Smooth muscle cell (in vitro differentiated cells): ENCODE results near the gene ACO2. TPM values are rescaled to one million over a fixed set of nuclear protein-coding genes. Genes with fewer than 3 reads are reported as not detected.

ENCODE experiments used
- DNase-seq: peaks from one replicate; lab custom pipeline; 2025; ENCODE audit not compliant: unreplicated experiment; lab: John Stamatoyannopoulos, UW
- H2AFZ ChIP-seq: fragments of 200-600 bp; sonication (generic); 2 replicates; pipeline ENCODE4 v1.6.0; 2016; ENCODE audit warnings: antibody characterized with exemption, low read depth, mild to moderate bottlenecking
- H3F3A ChIP-seq: fragments of 200-600 bp; sonication (generic); 2 replicates; pipeline ENCODE4 v1.6.0; 2017; ENCODE audit warnings: antibody characterized with exemption, low read depth
- H3K27ac ChIP-seq: fragments of 200-600 bp; sonication (generic); 2 replicates; pipeline ENCODE4 v1.5.1; 2016; ENCODE audit warnings: low read depth, mild to moderate bottlenecking
- H3K27me3 ChIP-seq: fragments of 200-600 bp; sonication (generic); 2 replicates; pipeline ENCODE4 v1.6.1; 2016; ENCODE audit warnings: low read depth, mild to moderate bottlenecking
- H3K36me3 ChIP-seq: fragments of 200-600 bp; sonication (generic); 2 replicates; pipeline ENCODE4 v1.5.1; 2016; ENCODE audit warnings: low read depth
- H3K4me1 ChIP-seq: fragments of 200-600 bp; sonication (generic); 2 replicates; pipeline ENCODE4 v1.5.1; 2016; ENCODE audit warnings: low read depth
- H3K4me2 ChIP-seq: fragments of 200-600 bp; sonication (generic); 2 replicates; pipeline ENCODE4 v1.6.0; 2016; ENCODE audit warnings: mild to moderate bottlenecking
- H3K4me3 ChIP-seq: fragments of 200-600 bp; sonication (generic); 2 replicates; pipeline ENCODE4 v1.5.1; 2016; ENCODE audit warnings: mild to moderate bottlenecking
- H3K79me2 ChIP-seq: fragments of 200-600 bp; sonication (generic); 2 replicates; pipeline ENCODE4 v1.6.0; 2016; ENCODE audit warnings: low read depth, mild to moderate bottlenecking
- H3K9ac ChIP-seq: fragments of 200-600 bp; sonication (generic); 2 replicates; pipeline ENCODE4 v1.6.0; 2016; ENCODE audit warnings: low read depth
- H3K9me3 ChIP-seq: fragments of 200-600 bp; sonication (generic); replicated peaks from 2 replicates; pipeline ENCODE4 v1.5.1; 2016; ENCODE audit warnings: low read depth
- H4K20me1 ChIP-seq: fragments of 200-600 bp; sonication (generic); 2 replicates; pipeline ENCODE4 v1.6.0; 2016; ENCODE audit warnings: low read depth
- WGBS: methylation state at CpG from one replicate; pipeline ENCODE4 v1.1.7; 2016; ENCODE audit warnings: low lambda C conversion rate; 5-methylcytosine and 5-hydroxymethylcytosine counted together
- polyA plus RNA-seq: library from polyadenylated mRNA; unstranded; fragments of >200 nt; fragmentation: Nextera tagmentation; extraction: Ambion mirVana; gene quantifications from 2 replicates; pipeline ENCODE4 v1.2.1, GENCODE V29; 2016
- total RNA-seq: library from RNA; depleted of rRNA; stranded (reverse); fragments of >200 nt; gene quantifications from 2 replicates; pipeline ENCODE4 v1.2.3, GENCODE V29; 2014
- TF ChIP-seq, protein P1 (sequence below): fragments of 200-600 bp; sonication (generic); IDR thresholded peaks from 2 replicates; pipeline ENCODE4 v1.5.1; 2017; ENCODE audit warnings: borderline replicate concordance, mild to moderate bottlenecking, antibody characterized with exemption; ENCODE audit not compliant: insufficient read depth, poor library complexity, severe bottlenecking

The ACO2 gene
- total and polyA plus RNA-seq, 2 experiments from 2014 or later = 33.0 to 72.1 TPM

DNA sequence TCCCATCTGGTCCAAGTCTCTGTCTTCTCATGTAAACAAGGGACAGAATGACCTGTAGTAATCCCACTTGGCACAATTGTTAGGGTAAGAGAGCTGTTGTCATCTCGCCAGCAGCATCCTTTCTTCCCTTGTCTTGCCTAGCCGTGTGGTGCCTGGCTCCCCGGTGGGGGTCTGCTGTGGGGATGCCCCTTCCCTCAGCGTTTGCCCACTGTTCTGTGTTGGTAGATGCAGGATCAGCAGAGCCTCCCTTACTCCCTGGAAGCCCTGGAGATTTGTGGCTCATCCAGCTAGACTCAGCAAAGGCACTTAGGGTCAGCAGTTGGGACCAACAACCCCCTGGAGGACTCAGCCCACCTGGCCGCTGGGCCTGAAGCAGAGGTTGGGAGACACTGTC is 13.0 kb downstream of the ACO2 start:
- H3K9me3 ChIP-seq = no peaks in the 10 kb centered on the region
- TF ChIP-seq, protein P1, sequence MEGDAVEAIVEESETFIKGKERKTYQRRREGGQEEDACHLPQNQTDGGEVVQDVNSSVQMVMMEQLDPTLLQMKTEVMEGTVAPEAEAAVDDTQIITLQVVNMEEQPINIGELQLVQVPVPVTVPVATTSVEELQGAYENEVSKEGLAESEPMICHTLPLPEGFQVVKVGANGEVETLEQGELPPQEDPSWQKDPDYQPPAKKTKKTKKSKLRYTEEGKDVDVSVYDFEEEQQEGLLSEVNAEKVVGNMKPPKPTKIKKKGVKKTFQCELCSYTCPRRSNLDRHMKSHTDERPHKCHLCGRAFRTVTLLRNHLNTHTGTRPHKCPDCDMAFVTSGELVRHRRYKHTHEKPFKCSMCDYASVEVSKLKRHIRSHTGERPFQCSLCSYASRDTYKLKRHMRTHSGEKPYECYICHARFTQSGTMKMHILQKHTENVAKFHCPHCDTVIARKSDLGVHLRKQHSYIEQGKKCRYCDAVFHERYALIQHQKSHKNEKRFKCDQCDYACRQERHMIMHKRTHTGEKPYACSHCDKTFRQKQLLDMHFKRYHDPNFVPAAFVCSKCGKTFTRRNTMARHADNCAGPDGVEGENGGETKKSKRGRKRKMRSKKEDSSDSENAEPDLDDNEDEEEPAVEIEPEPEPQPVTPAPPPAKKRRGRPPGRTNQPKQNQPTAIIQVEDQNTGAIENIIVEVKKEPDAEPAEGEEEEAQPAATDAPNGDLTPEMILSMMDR = no peak
- H3K9ac ChIP-seq = no peak overlapping the region
- peaks cover 32% of the 10 kb centered on the region for H3K4me1 ChIP-seq
- H3K4me2 ChIP-seq = no peak overlapping the region
- H3K27ac ChIP-seq = no peak overlapping the region
- H3K4me3 ChIP-seq = no peak overlapping the region
- peaks cover 18% of the 10 kb centered on the region for H3F3A ChIP-seq
- H3K79me2 ChIP-seq = peaks cover 78% of the 10 kb centered on the region
- peaks cover 100% of the 10 kb centered on the region for H4K20me1 ChIP-seq
- WGBS = 70% methylated on average over 5 of the region's 5 CpGs
- DNase-seq = no peak
- H3K36me3 ChIP-seq = no peaks in the 10 kb centered on the region
- H2AFZ ChIP-seq = no peak overlapping the region
- H3K27me3 ChIP-seq = no peaks in the 10 kb centered on the region

DNA sequence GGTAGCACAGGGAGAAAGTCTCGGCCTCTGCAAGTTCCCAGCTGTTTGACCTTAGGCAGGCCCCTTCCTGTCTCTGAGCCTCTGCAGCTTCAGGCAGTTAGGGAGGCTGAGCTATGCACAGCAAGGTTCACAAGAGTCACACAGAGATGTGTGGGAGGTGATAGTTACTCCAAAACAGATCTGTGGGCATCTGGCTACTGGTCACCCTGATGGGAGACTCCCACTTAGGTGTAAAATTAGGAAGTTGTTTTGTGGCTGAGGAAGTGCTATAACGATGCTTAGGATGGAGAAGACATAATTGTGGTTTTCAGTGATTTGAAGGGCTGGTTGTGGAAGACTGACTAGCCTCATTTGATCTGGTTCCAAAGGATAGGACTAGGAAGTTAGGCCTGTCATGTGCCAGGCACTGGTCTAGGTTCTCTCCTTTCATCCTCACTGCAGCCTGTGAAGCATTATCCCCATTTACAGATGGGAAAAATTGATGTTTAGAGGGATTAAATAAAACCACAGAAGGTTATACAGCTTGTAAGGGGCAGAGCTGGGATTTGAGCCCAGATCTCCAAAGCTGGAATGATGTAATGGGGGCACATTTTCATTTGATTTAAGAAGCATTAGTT is 13.5 kb downstream of the ACO2 start:
- Histone ChIP-seq H3K79me2 (peaks cover 78% of the 10 kb centered on the region), H3K4me1 (peaks cover 32% of the 10 kb centered on the region), H3F3A (peaks cover 18% of the 10 kb centered on the region), H2AFZ (no peak overlapping the region), H3K27me3 (no peaks in the 10 kb centered on the region), H3K27ac (peak overlapping the region; percentile 50), H3K4me3 (no peak overlapping the region), H3K36me3 (no peaks in the 10 kb centered on the region), H3K9ac (no peak overlapping the region), H3K9me3 (no peaks in the 10 kb centered on the region), H4K20me1 (peaks cover 100% of the 10 kb centered on the region), H3K4me2 (no peak overlapping the region)
- WGBS = 55% methylated on average over 2 of the region's 2 CpGs
- no peak for DNase-seq
- TF ChIP-seq, protein P1 = no peak

DNA sequence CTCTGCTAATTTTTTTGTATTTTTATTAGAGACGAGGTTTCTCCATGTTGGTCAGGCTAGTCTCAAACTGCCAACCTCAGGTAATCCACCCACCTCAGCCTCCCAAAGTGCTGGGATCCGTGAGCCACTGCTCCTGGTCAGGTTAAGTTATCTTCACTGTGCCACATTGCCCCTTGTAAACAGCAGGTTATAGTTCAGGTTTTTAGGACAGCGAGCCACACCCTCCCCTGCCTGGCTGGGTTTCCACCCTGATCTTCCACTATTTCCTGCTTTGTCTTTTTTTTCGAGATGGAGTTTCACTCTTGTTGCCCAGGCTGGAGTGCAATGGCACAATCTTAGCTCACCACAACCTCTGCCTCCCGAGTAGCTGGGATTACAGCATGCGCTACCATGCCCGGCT is 16.1 kb downstream of the ACO2 start:
- H4K20me1 ChIP-seq = peaks cover 100% of the 10 kb centered on the region

More for the DNA sequence above, 16.1 kb downstream of the ACO2 start:
- Histone ChIP-seq H3K4me1 (peaks cover 18% of the 10 kb centered on the region), H3K9me3 (no peaks in the 10 kb centered on the region), H3K36me3 (no peaks in the 10 kb centered on the region), H3K27ac (no peak overlapping the region), H2AFZ (no peak overlapping the region), H3K9ac (no peak overlapping the region), H3F3A (peaks cover 14% of the 10 kb centered on the region), H3K4me2 (no peak overlapping the region), H3K79me2 (peaks cover 80% of the 10 kb centered on the region), H3K4me3 (no peak overlapping the region), H3K27me3 (no peaks in the 10 kb centered on the region)
- 97% methylated on average over 7 of the region's 7 CpGs for WGBS
- no peak for DNase-seq
- TF ChIP-seq, protein P1 = no peak
